Central memory CD8-positive, alpha-beta T cell (primary cell): ENCODE results near the gene CWC22.
"Not testable (repeated sequence)": the region's sequence is repeated elsewhere in the genome, so short reads cannot be mapped to it uniquely, and the experiment has no call there.

Experiments used
- ATAC-seq: fragments of 150-1000 bp; cut with Tn5 transposase; replicated peaks from 2 replicates; pipeline ENCODE4 v1.10.0; 2022; ENCODE audit warnings: mild to moderate bottlenecking, moderate FRiP score, moderate number of reproducible peaks; ENCODE audit not compliant: poor library complexity, severe bottlenecking; ENCODE audit errors: extremely low read depth
- DNase-seq, 2 donors: peaks; one replicate each; pipeline ENCODE4 v3.0.0; 2021; ENCODE audit warnings: low spot score in 2 of 2
- H3K27ac Mint-ChIP-seq: one replicate; pipeline ENCODE4 v1.8.0; 2022; ENCODE audit warnings: low read depth, mild to moderate bottlenecking, moderate library complexity, mixed read lengths
- H3K27me3 Mint-ChIP-seq: one replicate; pipeline ENCODE4 v1.8.0; 2022; ENCODE audit warnings: mixed read lengths
- H3K36me3 Mint-ChIP-seq: one replicate; pipeline ENCODE4 v1.8.0; 2022; ENCODE audit warnings: mild to moderate bottlenecking, moderate library complexity, mixed read lengths; ENCODE audit not compliant: insufficient read depth
- H3K4me1 Mint-ChIP-seq: one replicate; pipeline ENCODE4 v1.8.0; 2022; ENCODE audit warnings: mixed read lengths
- H3K4me3 Mint-ChIP-seq: one replicate; pipeline ENCODE4 v1.8.0; 2022; ENCODE audit warnings: mild to moderate bottlenecking, moderate library complexity, mixed read lengths
- H3K9me3 Mint-ChIP-seq: one replicate; pipeline ENCODE4 v1.8.0; 2022; ENCODE audit warnings: mixed read lengths

The CWC22 gene

GRCh38 chr2:180017784-180018183, 10.7 kb upstream of the CWC22 start:
- peaks cover 54% of the 10 kb centered on the region for H3K27me3 Mint-ChIP-seq
- H3K9me3 Mint-ChIP-seq: no peaks in the 10 kb centered on the region
- no peak overlapping the region for H3K4me3 Mint-ChIP-seq
- DNase-seq: no peak
- H3K36me3 Mint-ChIP-seq: no peaks in the 10 kb centered on the region
- no peaks in the 10 kb centered on the region for H3K4me1 Mint-ChIP-seq
- ATAC-seq: no peak
- no peak overlapping the region for H3K27ac Mint-ChIP-seq

DNA sequence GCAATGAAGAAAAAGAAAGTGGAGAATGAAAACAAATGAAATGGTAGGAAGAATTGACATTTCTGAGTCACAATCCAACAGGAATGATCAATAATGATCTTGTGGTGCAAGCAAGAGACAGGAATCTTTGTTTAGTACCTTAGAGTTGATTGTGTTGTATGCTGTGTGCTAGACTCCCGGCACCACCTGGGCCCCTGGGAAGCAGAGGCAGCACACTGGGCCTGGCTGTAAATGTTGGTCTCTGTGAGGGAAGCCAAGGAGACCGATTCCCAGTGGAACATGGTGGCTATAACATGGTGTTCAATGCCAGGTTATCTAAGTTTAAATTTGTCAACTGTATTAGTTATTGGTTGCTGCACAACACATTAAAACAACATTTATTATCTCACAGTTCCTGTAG, 9.8 kb upstream of the CWC22 start:
- H3K4me3 Mint-ChIP-seq: no peak overlapping the region
- no peaks in the 10 kb centered on the region for H3K9me3 Mint-ChIP-seq
- H3K36me3 Mint-ChIP-seq: no peaks in the 10 kb centered on the region
- no peak overlapping the region for H3K27ac Mint-ChIP-seq
- peaks cover 45% of the 10 kb centered on the region for H3K27me3 Mint-ChIP-seq
- H3K4me1 Mint-ChIP-seq: no peaks in the 10 kb centered on the region
- DNase-seq (no peak), ATAC-seq (no peak)

- Mint-ChIP-seq H3K4me1 (no peaks in the 10 kb centered on the region), H3K27me3 (peaks cover 45% of the 10 kb centered on the region), H3K27ac (no peak overlapping the region), H3K9me3 (no peaks in the 10 kb centered on the region), H3K36me3 (no peaks in the 10 kb centered on the region), H3K4me3 (no peak overlapping the region)
- ATAC-seq: no peak
- no peak for DNase-seq
Observed at GRCh38 chr2:180015951-180016709, 9.0 kb upstream of the CWC22 start.

DNA sequence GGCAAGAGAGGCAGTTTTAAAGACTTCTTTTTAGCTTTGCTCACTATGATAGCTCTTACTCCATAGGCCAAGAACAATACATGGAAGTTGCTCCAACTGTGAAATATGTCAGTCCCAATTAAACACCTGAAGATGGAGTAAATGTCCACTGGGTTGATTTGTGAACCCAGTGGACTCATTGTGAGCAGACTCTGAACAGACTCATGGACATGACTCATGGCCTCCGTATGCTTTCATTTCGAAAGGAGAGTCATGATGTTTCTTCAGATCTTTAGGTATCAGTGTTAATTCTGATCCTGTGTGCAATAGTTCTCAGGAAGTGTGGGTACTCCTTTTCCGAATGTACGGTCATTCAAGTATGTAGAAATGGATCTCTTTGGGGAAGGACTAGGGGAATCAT, 5.4 kb upstream of the CWC22 start:
- Mint-ChIP-seq H3K4me1 (no peaks in the 10 kb centered on the region), H3K9me3 (no peaks in the 10 kb centered on the region), H3K27ac (no peak overlapping the region), H3K27me3 (peaks cover 30% of the 10 kb centered on the region), H3K36me3 (no peaks in the 10 kb centered on the region), H3K4me3 (no peak overlapping the region)
- no peak for ATAC-seq
- no peak for DNase-seq

- Mint-ChIP-seq H3K27me3 (peaks cover 13% of the 10 kb centered on the region), H3K4me3 (no peak overlapping the region), H3K9me3 (no peaks in the 10 kb centered on the region), H3K27ac (no peak overlapping the region), H3K4me1 (peaks cover 8% of the 10 kb centered on the region), H3K36me3 (peaks cover 8% of the 10 kb centered on the region)
- ATAC-seq: no peak
- DNase-seq: no peak
Observed at GRCh38 chr2:180010701-180011100, 3.6 kb upstream of the CWC22 start.

- Mint-ChIP-seq H3K9me3 (no peaks in the 10 kb centered on the region), H3K4me3 (peak overlapping the region; percentile 97), H3K27me3 (no peaks in the 10 kb centered on the region), H3K36me3 (peaks cover 14% of the 10 kb centered on the region), H3K27ac (peak overlapping the region; percentile 100), H3K4me1 (peaks cover 44% of the 10 kb centered on the region)
- DNase-seq (no peak), ATAC-seq (no peak)
Observed at GRCh38 chr2:180006231-180006630, 866 bp downstream of the CWC22 start.

DNA sequence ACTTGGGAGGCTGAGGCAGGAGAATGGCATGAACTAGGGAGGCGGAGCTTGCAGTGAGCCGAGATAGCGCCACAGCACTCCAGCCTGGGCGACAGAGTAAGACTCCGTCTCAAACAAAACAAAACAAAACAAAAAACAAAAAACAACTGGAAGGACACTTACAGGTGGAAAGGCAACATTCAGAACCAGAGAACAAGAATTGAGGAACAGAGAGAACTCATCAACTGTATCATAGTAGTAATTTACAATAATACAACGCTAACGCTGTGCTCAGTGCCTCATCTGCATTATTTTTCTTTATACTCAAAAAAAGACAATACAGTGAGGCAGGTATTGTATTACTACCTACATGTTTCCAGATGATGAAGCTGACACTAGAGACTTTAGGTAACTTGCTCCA, 1.6 kb downstream of the CWC22 start:
- H3K27me3 Mint-ChIP-seq, H3K27ac Mint-ChIP-seq, H3K9me3 Mint-ChIP-seq, ATAC-seq, DNase-seq: not testable (repeated sequence)
- Mint-ChIP-seq H3K4me3 (peak overlapping the region; percentile 97), H3K36me3 (peaks cover 14% of the 10 kb centered on the region), H3K4me1 (peaks cover 48% of the 10 kb centered on the region)

GRCh38 chr2:180004731-180005130, 2.4 kb downstream of the CWC22 start:
- peaks cover 14% of the 10 kb centered on the region for H3K36me3 Mint-ChIP-seq
- H3K9me3 Mint-ChIP-seq: no peaks in the 10 kb centered on the region
- H3K27ac Mint-ChIP-seq: no peak overlapping the region
- peak overlapping the region; percentile 97 for H3K4me3 Mint-ChIP-seq
- DNase-seq (no peak), ATAC-seq (no peak)
- H3K4me1 Mint-ChIP-seq: peaks cover 50% of the 10 kb centered on the region
- no peaks in the 10 kb centered on the region for H3K27me3 Mint-ChIP-seq

- no peaks in the 10 kb centered on the region for H3K9me3 Mint-ChIP-seq
- H3K27me3 Mint-ChIP-seq: no peaks in the 10 kb centered on the region
- H3K4me3 Mint-ChIP-seq: no peak overlapping the region
- DNase-seq (no peak), ATAC-seq (no peak)
- H3K4me1 Mint-ChIP-seq: peaks cover 55% of the 10 kb centered on the region
- peaks cover 14% of the 10 kb centered on the region for H3K36me3 Mint-ChIP-seq
- H3K27ac Mint-ChIP-seq: no peak overlapping the region
Observed at GRCh38 chr2:180003559-180003958, 3.5 kb downstream of the CWC22 start.

GRCh38 chr2:180003073-180003472, 4.0 kb downstream of the CWC22 start:
- H3K9me3 Mint-ChIP-seq: no peaks in the 10 kb centered on the region
- ATAC-seq (no peak), DNase-seq (no peak)
- peaks cover 16% of the 10 kb centered on the region for H3K36me3 Mint-ChIP-seq
- no peak overlapping the region for H3K4me3 Mint-ChIP-seq
- no peaks in the 10 kb centered on the region for H3K27me3 Mint-ChIP-seq
- no peak overlapping the region for H3K27ac Mint-ChIP-seq
- peaks cover 55% of the 10 kb centered on the region for H3K4me1 Mint-ChIP-seq

GRCh38 chr2:180002198-180002770, 4.8 kb downstream of the CWC22 start:
- H3K36me3 Mint-ChIP-seq: peaks cover 16% of the 10 kb centered on the region
- DNase-seq: no peak
- no peak for ATAC-seq
- H3K9me3 Mint-ChIP-seq: no peaks in the 10 kb centered on the region
- H3K4me3 Mint-ChIP-seq: no peak overlapping the region
- H3K27me3 Mint-ChIP-seq: no peaks in the 10 kb centered on the region
- no peak overlapping the region for H3K27ac Mint-ChIP-seq
- peaks cover 59% of the 10 kb centered on the region for H3K4me1 Mint-ChIP-seq

- H3K9me3 Mint-ChIP-seq: no peaks in the 10 kb centered on the region
- peaks cover 62% of the 10 kb centered on the region for H3K4me1 Mint-ChIP-seq
- H3K27ac Mint-ChIP-seq: no peak overlapping the region
- peaks cover 11% of the 10 kb centered on the region for H3K36me3 Mint-ChIP-seq
- H3K27me3 Mint-ChIP-seq: no peaks in the 10 kb centered on the region
- no peak for ATAC-seq
- no peak overlapping the region for H3K4me3 Mint-ChIP-seq
- DNase-seq: no peak
Observed at GRCh38 chr2:180001726-180002125, 5.4 kb downstream of the CWC22 start.

DNA sequence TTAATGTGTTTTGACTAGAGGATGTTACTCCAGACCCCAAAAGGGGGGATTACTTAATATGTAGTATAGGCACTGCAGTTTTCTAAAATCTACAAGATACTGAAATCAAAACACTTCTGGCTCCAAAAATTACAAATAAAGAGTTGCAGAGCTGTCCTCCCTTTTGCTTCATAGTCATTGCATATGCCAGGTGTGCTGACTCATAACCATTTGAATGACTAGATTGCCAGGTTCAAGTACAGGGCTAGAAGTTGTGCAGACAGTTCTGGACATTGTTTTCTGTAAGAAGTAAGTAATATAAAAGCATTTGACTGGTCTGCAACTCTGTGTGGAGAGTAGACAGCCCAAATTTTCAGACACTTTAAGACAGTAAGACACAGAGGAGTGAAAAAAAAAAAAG, 6.7 kb downstream of the CWC22 start:
- ATAC-seq: no peak
- no peaks in the 10 kb centered on the region for H3K27me3 Mint-ChIP-seq
- no peak for DNase-seq
- no peak overlapping the region for H3K4me3 Mint-ChIP-seq
- H3K9me3 Mint-ChIP-seq: no peaks in the 10 kb centered on the region
- peaks cover 8% of the 10 kb centered on the region for H3K36me3 Mint-ChIP-seq
- H3K27ac Mint-ChIP-seq: no peak overlapping the region
- peaks cover 64% of the 10 kb centered on the region for H3K4me1 Mint-ChIP-seq
